ES-I3 (cell line): ENCODE data around the gene KCNE4.
"Not testable (repeated sequence)": the region's sequence is repeated elsewhere in the genome, so short reads cannot be mapped to it uniquely, and the experiment has no call there.

Experiments
- H3K36me3 ChIP-seq: 2 replicates; pipeline ENCODE4 v1.6.1; 2013; ENCODE audit warnings: mild to moderate bottlenecking, low read length, control low read depth, moderate library complexity; ENCODE audit not compliant: insufficient read depth
- H3K4me1 ChIP-seq: 2 replicates; pipeline ENCODE4 v1.6.1; 2013; ENCODE audit warnings: mild to moderate bottlenecking, control low read depth, low read length; ENCODE audit not compliant: insufficient read depth
- H3K9ac ChIP-seq: 2 replicates; pipeline ENCODE4 v1.6.1; 2013; ENCODE audit warnings: low read depth, mild to moderate bottlenecking, low read length, moderate library complexity
- H3K9me3 ChIP-seq: 2 replicates; pipeline ENCODE4 v1.6.1; 2013; ENCODE audit warnings: mild to moderate bottlenecking, low read length, moderate library complexity; ENCODE audit not compliant: control insufficient read depth, insufficient read depth

Gene KCNE4

DNA sequence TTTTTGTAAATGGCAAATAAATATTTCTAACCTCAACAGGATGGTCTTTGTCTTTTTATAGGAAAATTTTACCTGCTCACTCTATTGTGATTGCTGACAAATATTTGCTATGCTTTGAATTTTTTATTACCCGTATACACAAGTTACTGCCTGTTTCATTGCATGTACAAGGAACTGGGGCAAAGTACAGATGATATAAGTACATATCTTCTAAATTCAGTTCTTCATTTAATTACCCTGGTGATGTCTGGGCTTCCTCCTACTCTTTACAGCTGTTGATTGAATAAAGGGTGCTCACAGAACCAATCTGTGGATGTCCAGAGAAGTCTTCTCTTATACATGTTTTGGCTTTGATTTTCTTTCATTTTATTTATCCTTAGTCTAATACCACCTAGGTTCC is 26.5 kb downstream of the KCNE4 start:
- H3K9ac ChIP-seq, result no peak overlapping the region
- no peaks in the 10 kb centered on the region for H3K4me1 ChIP-seq
- H3K9me3 ChIP-seq, result no peaks in the 10 kb centered on the region
- no peaks in the 10 kb centered on the region for H3K36me3 ChIP-seq

DNA sequence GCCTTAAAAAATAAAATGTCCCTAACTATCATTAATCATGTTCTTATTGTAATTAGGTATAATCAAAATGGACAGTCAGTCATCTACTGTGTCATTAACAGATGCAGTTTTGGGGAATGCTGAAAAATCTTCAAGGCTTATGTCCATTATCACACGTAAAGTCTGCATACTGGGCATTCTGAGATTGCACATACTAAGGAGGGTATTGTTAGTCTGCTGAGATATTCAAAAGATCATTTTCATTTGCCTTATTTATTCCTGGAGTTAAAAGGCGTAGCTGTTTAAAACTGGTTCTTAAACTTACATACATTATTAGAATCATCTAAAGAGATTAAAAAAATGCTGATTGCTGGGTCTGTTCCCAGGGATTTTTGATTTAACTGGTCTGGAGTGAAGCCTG is 27.4 kb downstream of the KCNE4 start:
- no peak overlapping the region for H3K9ac ChIP-seq
- H3K4me1 ChIP-seq, result no peaks in the 10 kb centered on the region
- H3K9me3 ChIP-seq, result no peaks in the 10 kb centered on the region
- H3K36me3 ChIP-seq, result no peaks in the 10 kb centered on the region

DNA sequence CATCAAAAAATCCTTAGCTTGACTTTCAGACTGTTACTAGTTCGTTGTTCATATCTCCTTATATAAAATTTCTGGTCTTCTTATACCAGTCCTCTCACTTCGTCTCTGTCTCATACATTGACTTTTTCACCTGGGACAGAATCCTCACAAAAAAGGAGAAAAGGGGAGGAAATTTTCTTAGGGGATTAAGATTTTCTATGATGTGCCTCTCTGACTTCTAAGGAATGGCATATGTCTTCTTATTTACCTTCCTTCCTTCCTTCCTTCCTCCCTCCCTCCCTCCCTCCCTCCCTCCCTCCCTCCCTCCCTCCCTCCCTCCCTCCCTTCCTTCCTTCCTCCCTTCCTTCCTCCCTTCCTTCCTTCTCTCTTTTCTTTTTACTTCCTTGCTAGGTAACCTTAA is 27.9 kb downstream of the KCNE4 start:
- H3K36me3 ChIP-seq, result no peaks in the 10 kb centered on the region
- H3K9ac ChIP-seq, result no peak overlapping the region

DNA sequence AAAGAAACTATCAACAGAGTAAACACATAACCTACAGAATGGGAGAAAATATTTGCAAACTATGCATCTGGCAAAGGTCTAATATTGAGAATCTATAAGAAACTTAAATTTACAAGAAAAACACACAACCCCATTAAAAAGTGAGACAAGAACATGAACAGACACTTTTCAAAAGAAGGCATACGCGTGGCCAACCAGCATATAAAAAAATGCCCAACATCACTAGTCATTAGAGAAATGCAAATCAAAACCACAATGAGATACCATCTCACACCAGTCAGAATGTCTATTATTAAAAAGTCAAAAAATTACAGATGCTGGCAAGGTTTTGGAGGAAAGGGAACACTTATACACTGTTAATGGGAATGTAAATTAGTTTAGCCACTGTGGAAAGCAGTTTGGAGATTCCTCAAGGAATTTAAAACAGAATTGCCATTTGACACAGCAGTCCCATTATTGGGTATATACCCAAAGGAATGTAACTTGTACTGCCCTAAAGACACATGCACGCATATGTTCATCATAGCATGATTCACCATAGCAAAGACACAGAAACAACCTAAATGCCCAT is 28.9 kb downstream of the KCNE4 start:
- not testable (repeated sequence) for H3K36me3 ChIP-seq, H3K9me3 ChIP-seq, H3K9ac ChIP-seq, H3K4me1 ChIP-seq

More for the DNA sequence above, 27.9 kb downstream of the KCNE4 start:
- H3K9me3 ChIP-seq, result no peaks in the 10 kb centered on the region
- no peaks in the 10 kb centered on the region for H3K4me1 ChIP-seq

DNA sequence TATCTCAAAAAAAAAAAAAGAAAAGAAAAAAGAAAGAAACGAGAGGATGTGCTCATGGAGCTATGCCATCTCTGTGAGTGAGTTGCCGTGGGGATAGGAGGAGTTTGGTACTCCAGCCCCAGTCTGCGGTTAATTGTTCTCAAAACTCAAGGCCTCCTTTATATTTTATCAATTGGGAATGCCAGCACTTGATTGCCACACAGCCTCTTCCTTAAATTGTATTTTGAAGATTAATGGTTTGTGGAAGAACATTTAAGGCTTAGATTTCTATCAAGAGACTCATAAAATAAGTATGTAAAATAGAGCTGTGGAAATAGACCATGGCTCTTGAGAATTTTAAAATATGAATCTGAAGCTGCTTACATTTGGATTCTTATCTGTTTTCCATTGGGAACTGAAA is 29.8 kb downstream of the KCNE4 start:
- Histone ChIP-seq H3K9me3 (no peaks in the 10 kb centered on the region), H3K4me1 (no peaks in the 10 kb centered on the region), H3K9ac (no peak overlapping the region), H3K36me3 (no peaks in the 10 kb centered on the region)

DNA sequence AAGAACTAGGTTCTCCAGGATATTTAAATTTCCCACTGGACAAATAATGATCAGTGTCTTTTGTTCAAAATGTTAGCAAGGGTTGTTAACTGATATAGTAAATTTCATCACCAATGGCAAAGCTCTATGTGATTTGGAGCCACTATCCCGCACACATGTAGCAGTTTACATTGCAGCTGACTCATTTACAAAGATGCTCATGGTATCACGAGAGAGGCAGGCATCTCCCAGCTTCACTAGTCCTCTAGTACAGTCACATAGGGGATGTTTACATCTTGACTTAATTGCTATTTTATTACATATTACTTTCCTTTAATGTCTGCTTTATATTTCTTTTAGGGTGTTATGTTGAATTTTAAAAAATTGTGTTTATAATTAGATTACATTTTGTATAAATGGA is 30.7 kb downstream of the KCNE4 start:
- Histone ChIP-seq H3K9ac (no peak overlapping the region), H3K36me3 (no peaks in the 10 kb centered on the region), H3K4me1 (no peaks in the 10 kb centered on the region), H3K9me3 (no peaks in the 10 kb centered on the region)

DNA sequence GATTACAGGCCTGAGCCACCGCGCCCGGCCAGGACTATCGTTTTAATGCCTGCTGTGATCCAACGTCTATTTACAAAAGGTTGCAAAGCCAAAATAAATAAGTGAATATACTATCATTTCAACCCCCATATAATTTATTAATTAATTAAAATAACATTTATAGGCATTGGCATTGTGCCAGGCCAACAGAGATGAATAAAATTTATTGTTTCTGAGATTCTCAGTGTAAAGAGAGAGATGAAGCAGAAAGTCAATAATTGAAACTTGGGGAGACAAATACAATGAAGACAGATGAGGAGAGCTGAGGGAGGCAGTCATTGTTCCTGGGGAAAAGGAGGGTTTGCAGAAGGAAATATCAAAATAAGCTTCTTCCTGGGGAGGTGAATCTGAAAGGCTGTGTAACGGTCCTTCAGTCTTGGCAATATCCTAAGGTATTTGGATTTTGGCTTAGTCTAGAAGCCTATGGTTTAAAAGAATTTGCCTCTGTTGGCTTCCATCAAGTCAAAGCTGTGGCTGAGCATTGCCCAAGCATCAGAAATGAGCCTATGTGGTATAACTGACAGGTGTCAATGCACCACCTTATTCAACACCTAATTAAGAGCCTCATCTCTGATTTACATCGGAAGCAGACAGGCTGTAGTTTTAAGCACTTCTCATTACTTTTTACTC is 31.5 kb downstream of the KCNE4 start:
- H3K36me3 ChIP-seq, result no peaks in the 10 kb centered on the region
- no peaks in the 10 kb centered on the region for H3K9me3 ChIP-seq
- H3K9ac ChIP-seq, result no peak overlapping the region
- no peaks in the 10 kb centered on the region for H3K4me1 ChIP-seq

DNA sequence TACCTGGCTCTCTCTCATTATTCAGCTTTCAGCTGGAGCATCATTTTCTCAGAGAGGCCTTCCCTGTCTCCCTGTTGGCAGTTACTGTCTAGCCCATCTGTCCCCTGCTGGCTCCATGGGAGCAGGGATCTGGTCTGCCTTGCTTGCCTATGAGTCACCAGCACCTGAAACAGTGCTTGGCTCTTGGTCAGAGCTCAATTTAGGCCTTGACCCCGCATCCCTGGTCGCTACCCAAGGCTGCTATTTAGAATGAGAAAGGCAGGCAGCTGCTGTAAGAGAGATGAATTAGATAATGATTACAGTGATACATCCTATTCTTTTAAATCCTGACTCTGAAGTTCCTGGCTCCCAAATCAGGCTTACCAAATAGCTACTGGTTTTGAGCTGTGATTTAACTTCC is 32.9 kb downstream of the KCNE4 start:
- Histone ChIP-seq H3K9ac (no peak overlapping the region), H3K4me1 (no peaks in the 10 kb centered on the region), H3K36me3 (no peaks in the 10 kb centered on the region), H3K9me3 (no peaks in the 10 kb centered on the region)

DNA sequence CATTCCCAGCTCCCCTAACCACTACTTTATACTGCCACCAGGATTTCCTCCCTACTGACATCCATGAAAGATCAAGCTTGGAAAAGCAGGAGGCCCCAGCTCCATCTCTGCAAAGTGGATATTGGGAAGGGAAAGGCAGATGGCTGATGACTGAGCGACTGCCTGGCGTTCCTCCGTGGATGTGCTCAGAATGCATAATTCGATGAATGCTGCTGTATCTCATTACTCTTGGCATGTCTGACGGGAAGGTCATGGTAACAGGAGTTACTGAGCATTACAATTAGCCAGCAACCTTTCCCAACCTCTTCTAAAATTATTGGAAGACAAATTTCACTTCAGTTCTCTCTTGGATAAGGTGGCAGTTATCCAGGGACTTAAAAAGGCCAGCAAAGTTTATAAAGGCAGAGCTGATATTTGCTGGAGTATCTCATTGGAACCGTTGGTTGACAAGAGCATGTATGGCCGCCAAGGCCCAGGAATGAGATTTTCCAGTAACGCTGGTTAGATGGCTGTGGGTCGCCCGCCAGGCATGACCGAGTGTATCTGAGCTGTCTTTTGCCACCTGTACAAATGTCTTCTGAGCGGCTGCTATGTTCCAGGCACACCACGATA is 34.5 kb downstream of the KCNE4 start:
- Histone ChIP-seq H3K36me3 (no peaks in the 10 kb centered on the region), H3K9ac (no peak overlapping the region)

DNA sequence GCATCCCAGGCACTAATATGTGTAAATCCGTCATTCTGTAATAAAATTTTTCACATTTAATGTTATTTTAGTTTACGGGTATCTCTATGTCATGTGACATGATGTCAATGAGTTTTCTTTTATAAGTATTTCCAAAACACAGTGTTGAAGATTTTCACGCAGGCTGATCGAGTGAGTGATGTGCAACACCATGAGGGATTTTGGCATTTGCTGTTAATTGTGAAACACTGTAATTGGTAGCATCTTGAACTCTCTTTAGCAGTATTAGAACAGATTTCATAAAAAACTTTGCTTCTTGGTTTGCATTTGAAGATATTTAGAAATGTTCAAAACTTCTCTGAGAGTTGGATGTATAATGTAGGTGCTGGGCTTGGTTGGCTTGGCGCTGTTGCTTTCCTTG is 35.5 kb downstream of the KCNE4 start:
- H3K4me1 ChIP-seq, result no peaks in the 10 kb centered on the region
- H3K36me3 ChIP-seq, result no peaks in the 10 kb centered on the region
- no peak overlapping the region for H3K9ac ChIP-seq
- no peaks in the 10 kb centered on the region for H3K9me3 ChIP-seq

More for the DNA sequence above, 34.5 kb downstream of the KCNE4 start:
- H3K9me3 ChIP-seq, result no peaks in the 10 kb centered on the region
- H3K4me1 ChIP-seq, result no peaks in the 10 kb centered on the region

DNA sequence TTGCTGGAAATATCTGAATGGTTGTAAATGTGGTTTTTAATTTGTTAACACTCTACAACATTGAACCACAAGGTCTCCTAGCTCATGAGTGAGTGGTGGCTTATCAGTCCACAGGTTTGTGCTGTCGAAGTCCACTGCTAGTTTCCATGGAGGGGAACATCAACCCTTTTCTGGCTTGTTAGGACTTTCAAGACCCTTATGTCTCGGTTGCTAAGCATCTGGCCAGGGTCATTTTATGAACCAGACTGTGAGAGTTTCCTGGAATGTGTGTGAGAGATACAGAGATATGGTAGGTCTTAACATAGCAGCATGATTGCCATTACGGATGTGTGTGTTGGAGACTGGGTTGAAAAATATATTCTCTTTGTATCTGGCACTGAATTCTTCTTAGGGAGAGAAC is 36.9 kb downstream of the KCNE4 start:
- Histone ChIP-seq H3K36me3 (no peaks in the 10 kb centered on the region), H3K9me3 (no peaks in the 10 kb centered on the region), H3K4me1 (peaks cover 6% of the 10 kb centered on the region; the same call in 1 of the 2 replicates), H3K9ac (no peak overlapping the region)

DNA sequence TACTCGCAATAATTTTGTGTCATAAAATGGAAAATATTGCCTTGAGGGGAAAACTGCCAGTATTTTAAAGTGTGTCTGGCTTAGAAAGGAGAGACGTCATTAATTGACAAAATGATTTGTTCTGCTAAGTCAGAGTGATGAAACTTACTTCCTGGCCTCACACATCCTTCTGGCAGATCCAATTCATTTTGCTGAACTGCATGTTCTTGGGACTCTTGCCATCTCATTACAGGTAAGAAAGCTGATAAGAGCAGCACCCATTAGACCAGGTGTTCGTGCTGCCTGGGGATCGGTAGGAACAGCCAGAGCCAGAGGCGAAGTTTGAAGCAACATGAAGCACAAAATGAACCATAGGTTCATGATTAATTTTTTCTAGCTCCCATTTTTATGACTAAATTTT is 38.0 kb downstream of the KCNE4 start:
- Histone ChIP-seq H3K9ac (no peak overlapping the region), H3K36me3 (no peaks in the 10 kb centered on the region; the same call in 1 of the 2 replicates), H3K9me3 (no peaks in the 10 kb centered on the region), H3K4me1 (peaks cover 6% of the 10 kb centered on the region; the same call in 1 of the 2 replicates)

DNA sequence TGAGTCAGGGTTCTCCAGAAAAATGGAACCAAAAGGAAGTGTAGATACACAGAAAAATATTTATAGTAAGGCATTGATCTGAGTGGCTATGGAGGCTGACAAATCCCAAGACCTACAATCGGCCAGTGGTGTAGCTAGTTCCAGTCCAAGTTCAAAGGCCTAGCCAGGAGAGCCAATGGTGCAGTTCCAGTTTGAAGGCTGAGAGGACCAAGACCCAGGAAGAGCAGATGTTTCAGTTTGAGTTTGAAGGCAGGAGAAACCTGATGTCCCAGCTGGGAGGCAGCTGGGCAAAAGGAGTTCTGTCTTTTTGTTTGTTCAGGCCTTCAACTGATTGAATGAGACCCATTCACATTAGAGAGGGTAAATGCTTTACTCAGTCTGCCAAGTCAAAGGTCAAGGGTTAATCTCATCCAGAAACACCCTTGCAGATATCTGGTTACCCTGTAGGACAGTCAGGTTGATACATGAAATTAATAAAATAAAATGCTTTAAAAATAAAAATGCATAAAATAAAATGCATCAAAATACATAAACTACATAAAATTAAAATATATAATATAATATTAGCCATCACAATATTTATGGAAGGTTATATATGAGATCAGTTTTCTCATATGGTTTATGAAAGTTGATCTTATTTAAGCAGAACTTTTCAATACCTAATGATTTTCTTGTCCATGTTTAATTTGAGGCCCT is 38.7 kb downstream of the KCNE4 start:
- Histone ChIP-seq H3K4me1 (peaks cover 6% of the 10 kb centered on the region; the same call in 1 of the 2 replicates), H3K9ac (no peak overlapping the region), H3K9me3 (no peaks in the 10 kb centered on the region), H3K36me3 (no peaks in the 10 kb centered on the region; the same call in 1 of the 2 replicates)

DNA sequence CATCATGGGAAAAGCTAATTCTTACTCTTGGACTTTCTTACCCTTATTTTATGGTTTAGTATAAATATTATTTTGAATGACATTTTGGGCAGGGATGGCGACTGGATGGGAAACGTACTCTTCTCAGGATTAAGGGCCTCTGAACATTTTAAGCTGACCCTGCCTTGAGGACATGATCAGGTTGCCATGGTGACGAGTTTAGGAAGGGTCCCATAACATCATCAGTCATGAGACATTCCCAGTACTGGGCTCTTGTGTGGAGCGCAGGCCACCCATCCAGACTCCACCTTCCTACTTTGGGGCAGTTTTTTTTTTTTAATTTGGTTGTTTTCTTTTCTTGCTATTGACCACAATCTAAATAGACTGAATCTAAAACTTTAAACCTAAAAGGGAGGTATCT is 40.7 kb downstream of the KCNE4 start:
- peaks cover 10% of the 10 kb centered on the region; the same call in 1 of the 2 replicates for H3K4me1 ChIP-seq
- H3K9ac ChIP-seq, result no peak overlapping the region
- H3K36me3 ChIP-seq, result no peaks in the 10 kb centered on the region; the same call in 1 of the 2 replicates
- H3K9me3 ChIP-seq, result no peaks in the 10 kb centered on the region
